RWPE2 (cell line): ENCODE results near the gene IRAK1.

Experiments
- ATAC-seq: fragments of 200-7000 bp; cut with Tn5 transposase; 3 replicates; pipeline ENCODE4 v1.9.1; 2021; ENCODE audit warnings: low read depth
- DNase-seq: peaks from one replicate; pipeline ENCODE4 v3.0.0-alpha.2; 2020; ENCODE audit warnings: low spot score
- H3K27ac ChIP-seq: fragments of 450-650 bp; 2 replicates; pipeline ENCODE4 v1.5.1; 2017; ENCODE audit warnings: mild to moderate bottlenecking; ENCODE audit not compliant: poor library complexity, severe bottlenecking
- H3K27me3 ChIP-seq: fragments of 250-450 bp; sonication (Bioruptor Pico); 2 replicates; pipeline ENCODE4 v1.5.1; 2021; ENCODE audit warnings: mild to moderate bottlenecking, moderate library complexity; ENCODE audit not compliant: insufficient read depth, poor library complexity, severe bottlenecking
- H3K36me3 ChIP-seq: fragments of 250-450 bp; sonication (Bioruptor Pico); 2 replicates; pipeline ENCODE4 v1.5.1; 2020; ENCODE audit warnings: low read depth, mild to moderate bottlenecking, moderate library complexity
- H3K4me1 ChIP-seq: fragments of 250-450 bp; sonication (Bioruptor Pico); 2 replicates; pipeline ENCODE4 v1.5.1; 2021; ENCODE audit warnings: mild to moderate bottlenecking, moderate library complexity; ENCODE audit not compliant: insufficient read depth, poor library complexity, severe bottlenecking
- H3K4me3 ChIP-seq: fragments of 250-450 bp; sonication (Bioruptor Pico); 2 replicates; pipeline ENCODE4 v1.5.1; 2021; ENCODE audit warnings: mild to moderate bottlenecking, moderate library complexity; ENCODE audit not compliant: severe bottlenecking
- H3K9me3 ChIP-seq: fragments of 250-450 bp; sonication (Bioruptor Pico); 2 replicates; pipeline ENCODE4 v1.5.1; 2021; ENCODE audit warnings: mild to moderate bottlenecking, moderate library complexity; ENCODE audit not compliant: severe bottlenecking
- TF ChIP-seq, protein P1 (sequence below): fragments of 450-650 bp; IDR thresholded peaks from one replicate; pipeline ENCODE4 v1.5.1; 2017; ENCODE audit warnings: mild to moderate bottlenecking, moderate library complexity; ENCODE audit not compliant: poor library complexity, severe bottlenecking

Gene IRAK1

DNA sequence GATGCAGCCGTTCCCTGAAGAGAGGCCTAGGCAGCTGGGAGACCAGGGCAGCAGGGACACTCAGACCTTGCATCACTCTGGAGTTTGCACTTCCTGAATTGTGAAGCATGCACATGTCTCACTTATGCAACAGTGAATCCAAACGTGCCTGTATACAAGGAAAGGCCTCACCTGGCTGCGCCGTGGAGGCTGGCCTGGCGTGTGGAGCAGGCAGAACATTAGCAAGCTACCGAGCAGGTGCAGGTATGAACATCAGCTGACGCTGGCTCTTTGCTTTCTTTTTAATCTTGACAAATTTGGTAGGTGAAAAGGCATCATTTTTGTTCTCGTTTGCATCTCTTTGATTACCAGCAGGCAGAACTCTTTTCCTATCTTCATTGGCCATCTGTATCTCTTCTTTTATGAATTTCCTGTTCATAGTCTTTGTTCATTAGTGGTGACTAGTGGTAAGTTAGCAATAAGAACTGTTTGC, 37.1 kb upstream of the IRAK1 start:
- Histone ChIP-seq H3K4me3 (no peak overlapping the region), H3K27ac (no peak overlapping the region), H3K36me3 (peaks cover 11% of the 10 kb centered on the region; the same call in 1 of the 2 replicates), H3K4me1 (no peaks in the 10 kb centered on the region), H3K9me3 (no peaks in the 10 kb centered on the region), H3K27me3 (no peaks in the 10 kb centered on the region)
- DNase-seq (no peak), ATAC-seq (no peak; the same call in 2 of the 3 replicates)
- TF ChIP-seq, protein P1, sequence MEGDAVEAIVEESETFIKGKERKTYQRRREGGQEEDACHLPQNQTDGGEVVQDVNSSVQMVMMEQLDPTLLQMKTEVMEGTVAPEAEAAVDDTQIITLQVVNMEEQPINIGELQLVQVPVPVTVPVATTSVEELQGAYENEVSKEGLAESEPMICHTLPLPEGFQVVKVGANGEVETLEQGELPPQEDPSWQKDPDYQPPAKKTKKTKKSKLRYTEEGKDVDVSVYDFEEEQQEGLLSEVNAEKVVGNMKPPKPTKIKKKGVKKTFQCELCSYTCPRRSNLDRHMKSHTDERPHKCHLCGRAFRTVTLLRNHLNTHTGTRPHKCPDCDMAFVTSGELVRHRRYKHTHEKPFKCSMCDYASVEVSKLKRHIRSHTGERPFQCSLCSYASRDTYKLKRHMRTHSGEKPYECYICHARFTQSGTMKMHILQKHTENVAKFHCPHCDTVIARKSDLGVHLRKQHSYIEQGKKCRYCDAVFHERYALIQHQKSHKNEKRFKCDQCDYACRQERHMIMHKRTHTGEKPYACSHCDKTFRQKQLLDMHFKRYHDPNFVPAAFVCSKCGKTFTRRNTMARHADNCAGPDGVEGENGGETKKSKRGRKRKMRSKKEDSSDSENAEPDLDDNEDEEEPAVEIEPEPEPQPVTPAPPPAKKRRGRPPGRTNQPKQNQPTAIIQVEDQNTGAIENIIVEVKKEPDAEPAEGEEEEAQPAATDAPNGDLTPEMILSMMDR, result no peak

DNA sequence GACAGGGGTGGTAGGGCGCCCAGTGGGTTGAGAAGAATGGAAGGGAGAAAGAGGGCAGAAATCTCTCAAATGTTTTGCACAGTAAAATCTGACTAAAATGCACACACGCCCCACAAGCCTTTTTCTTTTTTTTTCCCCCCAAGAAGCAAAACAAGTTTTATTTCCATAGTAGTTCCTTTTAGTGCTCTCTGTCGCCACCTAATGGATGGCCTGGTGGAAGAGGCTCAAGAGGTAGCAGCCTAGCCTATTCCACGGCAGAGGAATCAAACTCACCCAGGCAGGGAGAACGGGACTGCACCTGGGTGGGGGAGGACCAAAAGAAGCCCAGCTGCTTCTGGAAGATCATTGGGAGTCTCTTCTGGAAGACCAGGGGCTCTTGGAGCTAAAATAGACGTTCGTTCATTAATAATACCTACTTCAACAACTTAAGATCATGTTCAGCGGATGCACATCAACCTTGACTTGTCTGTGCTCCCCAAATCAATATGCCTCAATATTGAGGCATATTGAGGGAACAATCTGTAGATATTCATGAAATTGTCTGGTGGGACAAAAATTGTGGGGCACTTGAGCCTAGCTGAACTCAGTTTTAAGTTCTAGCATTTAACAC, 31.6 kb upstream of the IRAK1 start:
- H3K27me3 ChIP-seq, result no peaks in the 10 kb centered on the region
- H3K27ac ChIP-seq, result no peak overlapping the region
- peaks cover 12% of the 10 kb centered on the region for H3K36me3 ChIP-seq
- no peaks in the 10 kb centered on the region for H3K9me3 ChIP-seq
- TF ChIP-seq, protein P1, result peak; percentile 71
- DNase-seq (no peak), ATAC-seq (peak; percentile 68; the same call in 2 of the 3 replicates)
- no peaks in the 10 kb centered on the region for H3K4me1 ChIP-seq
- no peak overlapping the region for H3K4me3 ChIP-seq

GRCh38 chrX:154050113-154050495, 30.4 kb upstream of the IRAK1 start:
- no peaks in the 10 kb centered on the region for H3K27me3 ChIP-seq
- ATAC-seq (no peak), DNase-seq (no peak)
- H3K4me3 ChIP-seq, result no peak overlapping the region
- H3K36me3 ChIP-seq, result peaks cover 10% of the 10 kb centered on the region; the same call in 1 of the 2 replicates
- H3K4me1 ChIP-seq, result no peaks in the 10 kb centered on the region
- H3K27ac ChIP-seq, result no peak overlapping the region
- H3K9me3 ChIP-seq, result no peaks in the 10 kb centered on the region
- TF ChIP-seq, protein P1, result no peak

DNA sequence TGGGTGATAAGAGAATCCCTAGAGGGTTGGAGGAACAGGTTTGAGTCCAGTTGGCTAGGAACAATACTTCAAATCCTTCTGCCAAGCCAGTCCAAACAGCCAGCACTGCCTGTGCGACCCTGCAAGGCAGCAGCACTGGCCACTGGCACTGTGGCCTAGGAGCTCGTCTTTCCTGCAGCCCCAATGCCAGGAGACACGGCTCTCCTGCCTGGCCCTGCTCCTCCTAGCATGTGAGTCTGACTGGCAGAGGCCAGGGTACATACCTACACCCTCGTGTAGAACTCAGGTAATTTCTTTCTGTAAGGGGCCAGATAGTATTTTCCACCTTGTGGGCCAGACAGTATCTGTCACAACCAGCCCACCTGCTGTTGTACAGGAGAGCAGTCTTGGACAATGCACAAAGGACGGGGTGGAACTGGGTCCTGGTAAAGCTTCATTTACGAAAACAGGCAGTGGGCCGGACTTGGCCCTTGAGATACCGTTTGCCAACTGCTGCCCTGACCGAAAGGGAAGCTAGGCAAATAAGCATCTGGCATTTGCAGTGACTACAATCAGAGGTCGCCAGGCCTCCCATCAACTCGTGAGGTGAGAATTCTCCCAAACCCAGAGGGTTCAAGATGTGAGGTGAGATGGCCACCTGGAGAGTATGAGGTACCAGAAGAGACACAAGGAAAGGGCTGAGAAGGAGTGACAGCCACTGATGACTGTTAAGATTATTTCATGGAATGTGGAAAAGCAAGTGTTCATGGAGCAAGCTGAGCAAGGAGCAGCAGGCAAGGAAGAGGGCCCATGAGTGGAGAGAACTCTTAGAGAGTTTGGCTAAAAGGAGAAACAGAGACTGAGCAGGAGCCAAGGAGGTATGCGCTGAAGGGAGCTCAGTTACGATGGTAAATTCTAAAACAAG, 29.8 kb upstream of the IRAK1 start:
- no peaks in the 10 kb centered on the region for H3K4me1 ChIP-seq
- no peaks in the 10 kb centered on the region for H3K9me3 ChIP-seq
- no peak overlapping the region for H3K27ac ChIP-seq
- peaks cover 10% of the 10 kb centered on the region; the same call in 1 of the 2 replicates for H3K36me3 ChIP-seq
- DNase-seq, result no peak
- no peaks in the 10 kb centered on the region for H3K27me3 ChIP-seq
- ATAC-seq, result no peak
- no peak overlapping the region for H3K4me3 ChIP-seq
- TF ChIP-seq, protein P1, result no peak

DNA sequence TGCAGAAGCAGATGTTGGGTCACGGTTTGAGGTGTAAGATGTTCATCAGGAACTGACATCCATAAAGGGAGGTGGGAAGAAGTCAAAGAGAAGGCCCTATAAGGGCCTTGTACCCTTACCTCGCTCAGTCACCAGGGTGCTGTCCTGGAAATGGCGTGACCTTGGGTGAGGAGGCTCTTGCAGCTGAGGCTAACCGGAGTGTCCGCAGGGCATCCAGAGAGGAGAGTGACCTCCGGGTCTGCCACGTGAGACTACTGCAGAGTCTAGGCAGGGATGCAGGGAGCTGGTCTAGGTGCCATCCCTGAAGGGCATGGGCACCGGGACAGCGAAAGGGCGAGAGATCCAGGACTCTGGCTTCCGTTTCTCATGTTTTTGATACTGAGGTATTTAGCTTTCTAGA, 28.7 kb upstream of the IRAK1 start:
- Histone ChIP-seq H3K36me3 (peaks cover 10% of the 10 kb centered on the region; the same call in 1 of the 2 replicates), H3K27me3 (no peaks in the 10 kb centered on the region), H3K9me3 (no peaks in the 10 kb centered on the region), H3K4me1 (peaks cover 5% of the 10 kb centered on the region), H3K27ac (no peak overlapping the region), H3K4me3 (no peak overlapping the region)
- TF ChIP-seq, protein P1, result no peak
- ATAC-seq, result no peak
- no peak for DNase-seq
